NCI-H2107 treated with DMSO at 0.1 percent for 48 hours (cell line): Measurements from ENCODE around the gene FAM110D.
A peak's percentile ranks its signal among the peaks of the same experiment; 100 is the strongest.

Experiments used
- DNase-seq: peaks from one replicate; lab custom pipeline; 2025; ENCODE audit not compliant: unreplicated experiment; lab: John Stamatoyannopoulos, UW

FAM110D gene

DNA sequence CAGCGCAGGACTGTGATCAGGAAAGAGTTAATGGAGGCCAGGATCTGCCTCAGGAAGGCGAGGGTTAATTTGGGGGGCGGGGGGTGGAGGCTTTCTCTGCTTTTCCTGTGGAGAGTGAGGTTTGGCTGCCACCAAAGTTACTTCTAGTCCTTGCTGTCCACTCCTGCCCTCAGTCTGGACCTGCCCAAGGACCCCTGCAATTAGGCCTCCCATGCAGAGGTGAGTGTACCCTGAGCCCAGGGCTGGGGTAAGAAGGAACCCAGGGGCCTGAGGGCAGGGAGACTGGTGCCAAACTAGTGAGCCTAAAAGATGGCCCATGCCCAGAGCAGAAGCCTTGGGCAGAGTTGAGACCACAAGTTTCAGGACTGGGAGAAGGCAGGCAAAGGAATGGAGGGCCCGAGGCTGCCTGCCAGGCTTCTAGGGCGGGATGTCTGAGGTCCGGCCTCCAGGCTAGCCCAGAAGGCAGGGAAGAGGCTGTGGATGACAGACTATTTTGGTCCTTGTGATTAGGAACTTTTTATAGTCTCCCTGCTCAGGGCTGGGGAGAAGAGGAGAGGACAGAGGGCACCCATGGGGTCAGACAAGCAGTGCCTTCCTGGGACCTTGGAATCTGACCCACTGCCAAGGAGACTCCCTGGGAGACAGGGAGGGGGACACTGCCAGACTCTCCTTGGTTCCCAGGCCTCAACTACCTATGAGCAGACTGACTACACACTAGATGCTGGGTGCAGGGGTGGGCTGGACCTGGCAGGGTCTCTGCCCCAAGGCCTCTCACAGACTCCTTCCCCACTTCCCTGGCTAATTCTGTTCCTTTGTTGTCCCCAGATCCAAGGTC, at the start of gene FAM110D:
Gene FAM110D, plus strand, starts transcription at position 172 of the 835 bp plus-strand sequence. CDS start 2,213 bp downstream, outside the sequence.
- no peak for DNase-seq

DNA sequence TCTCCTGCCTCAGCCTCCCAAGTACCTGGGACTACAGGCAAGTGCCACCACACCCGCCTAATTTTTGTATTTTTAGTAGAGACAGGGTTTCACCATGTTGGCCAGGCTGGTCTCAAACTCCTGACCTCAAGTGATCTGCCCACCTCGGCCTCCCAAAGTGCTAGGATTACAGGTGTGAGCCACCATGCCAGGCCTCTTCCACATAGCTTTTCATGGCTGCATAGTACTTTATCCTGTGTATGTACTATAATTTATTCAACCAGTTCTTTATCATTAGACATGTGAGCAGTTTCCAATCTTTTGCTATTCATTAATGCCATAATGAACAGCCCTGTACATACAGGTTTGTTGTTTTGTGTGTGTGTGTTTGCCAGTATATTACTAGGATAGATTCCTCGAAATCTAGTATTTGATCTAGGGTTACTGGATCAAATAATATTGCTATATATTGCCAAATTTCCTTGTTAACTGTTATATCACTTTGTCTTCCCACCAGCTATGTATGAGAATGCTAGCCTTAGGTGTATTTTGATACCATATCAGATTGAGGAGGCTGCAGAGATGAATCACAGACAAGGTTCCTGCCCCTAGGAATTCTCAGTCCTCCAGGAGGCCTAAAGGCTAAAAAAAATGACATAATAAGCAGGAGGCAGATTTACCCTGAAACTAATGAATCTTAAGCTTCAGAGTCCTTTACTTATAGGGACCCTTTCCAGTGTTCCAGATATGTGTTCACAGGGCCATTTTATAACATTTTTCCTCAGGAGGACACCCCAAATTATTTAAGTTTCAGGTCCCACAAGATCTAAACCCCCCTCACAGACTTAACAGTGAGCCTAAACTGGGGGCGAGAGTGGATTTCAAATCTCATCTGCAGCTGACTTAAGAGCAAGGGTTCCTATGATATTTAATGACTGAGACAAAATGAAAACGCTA, 49.4 kb upstream of the FAM110D start:
- no peak for DNase-seq

DNA sequence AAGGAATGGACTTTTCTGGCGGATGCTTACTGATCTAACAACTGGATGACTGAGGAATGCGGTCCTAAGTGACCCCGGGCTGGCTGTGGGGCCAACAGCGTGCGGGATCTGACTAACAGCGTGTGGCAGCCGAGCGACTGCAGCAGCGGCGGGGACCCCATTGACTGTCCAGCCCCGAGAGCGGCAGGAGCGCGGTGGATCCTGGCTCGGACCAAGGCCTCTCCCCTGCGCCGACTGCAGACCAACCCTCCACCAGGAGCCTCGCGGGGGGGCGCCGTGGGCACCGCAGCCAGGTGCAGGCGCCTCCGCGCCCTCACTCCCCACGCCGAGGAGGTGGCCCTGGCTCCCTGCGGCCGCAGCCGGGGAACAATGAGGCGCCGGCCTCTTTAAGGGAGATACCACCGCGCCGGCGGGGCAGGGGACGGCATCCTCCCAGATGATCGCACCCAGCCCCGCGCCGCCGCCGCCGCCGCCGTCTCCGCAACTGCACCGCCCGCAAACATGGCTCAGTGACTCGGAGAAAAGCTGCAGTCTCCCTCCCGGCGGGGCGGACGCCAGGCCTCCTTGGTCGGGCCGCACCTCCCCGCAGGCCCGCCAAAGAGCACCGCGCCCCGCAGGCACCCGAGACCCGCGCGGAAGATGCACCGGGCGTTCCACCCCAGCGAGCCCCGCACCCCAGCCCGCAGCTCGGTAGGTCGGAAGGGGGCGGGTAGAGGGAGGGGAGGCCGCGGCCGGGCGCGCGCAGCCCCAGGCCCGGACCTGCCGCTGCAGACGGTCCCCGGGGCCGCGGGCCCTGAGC, 47.9 kb upstream of the FAM110D start:
- DNase-seq, result peak; percentile 51

DNA sequence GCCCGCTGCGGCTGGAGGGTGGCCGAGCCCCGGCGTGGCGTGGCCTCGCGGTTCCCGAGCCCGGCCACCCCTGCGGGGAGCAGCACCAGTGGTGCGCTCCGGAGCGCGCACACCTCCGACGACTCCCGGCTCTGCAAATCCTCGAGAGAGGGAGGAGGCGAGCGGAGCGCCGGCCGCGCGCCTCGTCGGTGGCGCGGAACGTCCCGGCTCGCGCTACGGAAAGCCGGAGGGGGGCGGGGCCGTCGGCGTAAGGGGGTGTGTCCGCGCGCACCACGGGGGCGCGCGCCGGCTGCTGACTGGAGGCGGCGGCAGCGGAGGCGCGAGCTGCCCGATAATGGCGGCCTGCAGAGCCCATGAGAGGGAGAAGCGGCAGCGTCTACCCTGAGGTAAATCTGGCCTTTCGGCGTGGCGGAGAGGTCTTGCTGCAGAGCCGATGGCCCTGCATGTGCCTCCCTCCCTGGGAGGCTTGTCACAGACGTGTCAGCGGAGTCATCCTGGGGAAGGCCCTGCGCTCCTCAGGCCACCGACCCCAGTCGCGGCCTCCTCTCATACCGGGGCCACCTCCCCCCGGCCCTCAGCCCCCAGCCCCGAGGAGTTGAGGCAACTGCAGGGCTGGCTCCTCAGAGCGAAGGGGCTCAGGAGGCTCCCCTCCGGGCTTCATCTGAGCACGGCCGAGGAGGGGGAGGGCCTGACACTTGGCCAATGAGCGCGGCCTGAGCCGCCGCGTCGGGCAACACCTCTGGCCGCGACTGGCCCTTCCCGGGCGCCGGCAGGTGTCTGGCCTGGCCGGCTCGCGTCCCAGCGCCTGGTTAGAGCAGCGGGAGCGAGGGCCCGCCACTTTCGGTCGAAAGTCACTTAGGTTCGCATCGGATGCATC, 47.1 kb upstream of the FAM110D start, which contains the start of gene PDIK1L:
Gene PDIK1L, plus strand, starts transcription at position 295 of the 877 bp plus-strand sequence. CDS start 2,485 bp downstream, outside the sequence.
- DNase-seq, result peak; percentile 76

DNA sequence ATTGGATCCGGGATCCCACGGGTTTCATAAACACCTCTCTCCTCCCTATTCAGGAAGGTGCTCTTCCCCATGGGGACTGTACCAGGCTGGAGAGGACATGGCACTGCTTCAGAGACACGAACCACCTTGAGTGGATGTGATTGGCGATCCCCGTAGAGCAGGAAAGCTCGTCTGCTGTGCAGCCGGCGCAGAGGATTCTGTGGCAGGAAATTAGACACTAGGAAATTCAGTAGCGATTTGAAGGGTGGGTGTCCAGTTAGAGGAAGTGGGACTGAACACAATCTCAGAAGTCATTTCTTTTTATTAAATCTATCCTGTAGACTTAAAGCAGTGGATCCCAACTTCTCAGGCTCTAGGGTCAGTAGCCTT, 46.5 kb upstream of the FAM110D start:
- DNase-seq, result peak; percentile 47

DNA sequence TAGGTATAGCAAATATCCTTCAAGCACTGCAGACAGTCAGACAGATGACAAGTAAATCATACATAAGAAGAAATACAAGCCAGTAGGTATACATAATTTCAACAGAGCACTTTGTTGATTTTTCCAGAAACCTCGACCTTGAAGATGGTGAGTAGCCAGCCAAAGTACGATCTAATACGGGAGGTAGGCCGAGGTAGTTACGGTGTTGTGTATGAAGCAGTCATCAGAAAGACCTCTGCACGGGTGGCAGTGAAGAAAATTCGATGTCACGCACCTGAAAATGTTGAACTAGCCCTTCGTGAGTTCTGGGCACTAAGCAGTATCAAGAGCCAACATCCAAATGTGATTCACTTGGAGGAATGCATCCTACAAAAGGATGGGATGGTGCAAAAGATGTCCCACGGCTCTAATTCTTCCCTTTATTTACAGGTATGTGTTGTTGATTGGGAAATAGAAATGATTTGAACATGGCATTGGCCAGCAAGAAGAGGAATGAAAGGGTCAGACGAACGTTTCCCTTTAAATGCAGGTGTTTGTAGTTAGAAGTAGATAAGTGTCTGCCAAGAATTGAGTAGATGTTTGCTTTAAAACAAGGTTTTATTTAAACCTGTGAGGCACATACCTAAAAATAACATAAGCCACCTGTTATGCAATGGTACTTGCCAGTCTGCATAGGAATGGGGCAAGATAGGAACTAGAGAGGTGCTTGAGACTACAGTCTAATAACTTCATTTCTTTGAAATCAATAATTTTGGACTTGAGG, 44.5 kb upstream of the FAM110D start:
- DNase-seq, result no peak

DNA sequence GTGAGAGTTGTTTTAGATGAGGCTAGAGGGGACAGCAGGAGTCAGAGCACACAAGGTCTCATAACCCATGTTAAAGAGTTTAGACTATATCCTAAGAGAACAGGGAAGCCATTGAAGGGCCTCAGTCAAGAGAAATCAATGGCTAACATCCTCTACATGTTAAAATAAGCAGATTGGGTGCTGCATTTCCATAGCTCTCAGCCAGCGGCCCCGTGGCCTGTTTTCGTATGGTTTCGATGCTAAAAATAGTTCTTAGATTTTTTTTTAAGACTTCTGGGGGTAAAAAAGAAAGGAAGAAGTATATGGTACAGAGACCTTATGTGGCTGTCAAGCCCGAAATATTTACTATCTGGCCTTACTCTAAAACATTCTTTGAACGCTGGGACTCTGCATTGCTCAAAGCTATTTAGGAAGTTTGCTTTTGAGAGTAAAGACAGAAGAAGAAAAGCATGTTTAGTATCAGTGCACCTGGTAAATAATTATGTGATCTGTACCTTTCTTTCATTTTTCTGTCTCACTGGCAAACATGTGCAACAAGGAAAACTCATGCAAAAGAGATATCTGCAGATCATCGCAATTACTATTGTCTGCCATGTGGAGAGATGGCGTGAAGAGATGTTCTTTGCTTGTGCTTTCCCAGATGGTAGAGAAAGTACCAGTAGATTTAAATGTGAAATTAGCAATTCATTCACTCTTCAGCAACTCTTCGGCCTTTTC, 38.8 kb upstream of the FAM110D start:
- DNase-seq, result no peak

DNA sequence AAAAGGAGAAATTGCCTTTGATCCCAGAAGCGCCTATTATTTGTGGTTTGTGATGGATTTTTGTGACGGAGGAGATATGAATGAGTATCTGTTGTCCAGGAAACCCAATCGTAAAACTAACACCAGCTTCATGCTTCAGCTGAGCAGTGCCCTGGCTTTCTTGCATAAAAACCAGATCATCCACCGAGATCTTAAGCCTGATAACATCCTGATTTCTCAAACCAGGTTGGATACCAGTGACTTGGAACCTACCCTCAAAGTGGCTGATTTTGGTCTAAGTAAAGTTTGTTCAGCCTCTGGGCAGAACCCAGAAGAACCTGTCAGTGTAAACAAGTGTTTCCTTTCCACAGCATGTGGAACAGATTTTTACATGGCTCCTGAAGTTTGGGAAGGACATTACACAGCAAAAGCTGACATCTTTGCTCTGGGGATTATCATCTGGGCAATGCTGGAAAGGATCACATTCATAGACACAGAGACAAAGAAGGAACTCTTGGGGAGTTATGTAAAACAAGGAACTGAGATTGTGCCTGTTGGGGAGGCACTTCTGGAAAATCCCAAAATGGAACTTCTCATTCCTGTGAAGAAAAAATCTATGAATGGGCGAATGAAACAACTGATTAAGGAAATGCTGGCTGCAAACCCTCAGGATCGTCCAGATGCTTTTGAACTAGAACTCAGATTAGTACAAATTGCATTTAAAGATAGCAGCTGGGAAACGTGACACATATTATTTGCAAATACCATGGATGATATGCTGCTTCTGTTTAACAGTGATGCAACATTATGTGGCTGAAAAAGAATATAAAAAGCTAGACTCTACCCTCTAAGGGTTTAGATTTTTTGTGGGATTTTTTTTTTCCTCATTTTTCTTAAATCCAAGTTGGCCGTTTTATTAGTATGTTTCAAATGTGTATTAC, 36.8 kb upstream of the FAM110D start:
- DNase-seq, result no peak

DNA sequence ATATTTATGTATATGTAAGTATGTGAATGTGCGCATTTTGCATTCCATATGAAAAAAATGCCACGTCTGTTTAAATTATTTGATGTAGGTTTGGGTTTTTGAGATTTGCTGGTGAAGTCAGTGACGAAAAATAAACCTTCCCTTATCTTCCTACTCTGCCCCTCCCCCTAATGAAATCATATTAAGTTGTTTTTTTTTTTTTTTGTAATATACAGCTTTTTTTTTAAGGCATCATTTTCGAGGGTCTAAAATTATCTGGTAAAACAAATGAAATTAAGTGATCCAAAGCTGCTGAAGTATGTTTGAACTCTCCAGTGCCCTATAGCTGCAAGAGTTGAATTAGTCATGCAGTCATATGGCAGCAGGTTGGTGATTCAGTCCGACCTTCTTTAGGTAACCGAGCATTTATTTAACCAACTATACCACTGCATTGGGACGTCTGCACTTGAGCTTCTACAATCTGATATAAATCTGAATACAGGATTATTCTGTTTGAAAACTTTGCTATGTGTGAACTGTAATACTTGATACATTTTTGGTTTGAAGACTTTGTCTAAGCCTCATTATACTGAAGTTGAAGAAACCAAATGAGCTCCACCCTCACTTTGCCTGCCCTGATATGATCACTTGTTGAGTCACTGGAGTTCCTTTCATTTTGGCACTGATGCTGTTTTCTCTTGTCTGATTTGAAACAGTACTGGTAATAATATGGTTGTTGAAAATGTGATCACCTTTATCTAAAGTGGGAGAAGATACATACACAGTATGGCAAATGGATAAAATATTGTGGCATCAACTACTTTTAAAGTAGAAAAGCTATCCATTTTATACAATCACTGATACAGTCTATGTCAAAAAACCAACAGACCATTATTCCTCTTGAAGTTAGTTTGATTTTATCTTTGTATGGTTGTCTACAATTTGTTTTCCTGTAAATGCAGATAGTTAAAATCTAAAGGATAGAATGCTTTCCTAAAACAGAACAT, 35.6 kb upstream of the FAM110D start:
- DNase-seq, result no peak

DNA sequence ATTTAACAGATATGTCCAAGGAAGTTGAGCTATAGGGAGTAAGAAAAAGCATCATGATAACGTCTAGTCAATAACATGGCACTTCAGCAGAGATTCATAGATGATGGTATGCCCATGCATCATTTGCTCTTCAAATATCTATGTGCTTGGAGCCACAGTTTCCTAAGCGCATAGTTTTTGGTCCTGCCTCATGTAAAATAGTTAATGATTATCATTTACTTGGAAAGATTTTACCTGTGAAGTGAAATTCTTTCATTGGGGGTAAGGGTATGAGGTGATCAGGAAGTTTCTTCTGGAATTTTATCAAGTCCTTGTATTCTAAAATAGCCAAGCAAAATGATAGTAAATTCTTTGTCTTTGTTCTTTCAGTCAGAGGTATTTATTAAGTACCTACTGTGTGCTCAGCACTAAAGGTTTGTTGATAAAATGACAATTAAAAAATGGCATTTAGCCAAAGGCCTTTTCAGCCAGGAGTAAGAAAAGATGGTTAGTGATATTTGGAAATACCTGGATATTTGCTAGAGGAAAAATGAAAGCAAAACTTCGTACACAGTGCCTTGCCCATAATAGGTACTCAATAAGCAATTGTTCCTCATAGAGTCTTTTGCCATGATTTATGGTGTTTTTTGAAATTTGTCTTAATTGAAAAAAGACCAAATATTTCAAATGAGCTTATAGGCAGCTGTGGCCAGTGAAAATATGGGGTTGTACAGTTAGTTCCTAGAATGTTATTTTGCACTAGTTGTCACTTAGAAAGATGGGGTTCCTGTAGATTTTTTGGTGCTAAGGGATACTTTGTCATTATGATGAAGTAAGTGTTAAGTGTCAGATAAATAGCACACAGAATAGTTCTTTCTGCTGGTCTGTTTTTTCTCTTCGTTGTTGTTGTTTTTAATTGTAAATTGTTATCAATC, 34.2 kb upstream of the FAM110D start:
- no peak for DNase-seq

DNA sequence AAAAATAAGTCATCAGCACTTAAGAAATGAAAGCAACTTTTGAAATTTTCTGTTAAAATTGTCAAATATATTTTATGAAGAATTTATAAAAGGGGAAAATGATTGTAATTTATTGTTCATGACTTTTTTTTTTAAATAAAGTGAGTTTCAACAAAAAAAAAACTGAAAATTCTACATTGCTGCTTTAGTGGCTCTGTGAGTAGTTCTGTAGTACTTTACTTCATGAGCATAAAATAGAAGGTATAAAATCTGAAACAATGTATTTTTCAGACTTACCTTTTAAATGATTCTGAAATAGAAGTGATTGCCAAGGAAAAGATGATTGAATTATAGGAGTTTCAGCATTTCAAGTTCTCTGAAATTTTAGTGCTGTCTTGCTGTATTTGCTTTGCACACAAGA, 33.5 kb upstream of the FAM110D start:
- no peak for DNase-seq

DNA sequence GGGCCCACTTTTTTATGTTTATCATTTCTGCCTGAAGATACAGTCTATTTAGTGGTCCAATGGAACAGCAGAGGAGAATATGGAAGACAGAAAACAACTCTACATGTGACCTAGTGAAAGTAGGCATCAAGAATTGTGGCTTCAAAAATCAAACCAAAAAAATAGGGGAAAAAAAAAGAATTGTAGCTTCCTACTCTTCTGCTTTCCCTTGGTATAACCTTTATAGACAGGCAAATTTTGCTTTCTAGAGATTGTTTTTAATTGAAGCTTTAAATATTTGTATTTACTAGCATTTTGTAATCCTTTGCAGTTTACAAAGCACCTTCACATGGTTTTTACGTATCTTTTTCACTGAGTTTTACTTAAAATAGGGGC, 32.9 kb upstream of the FAM110D start:
- DNase-seq, result no peak

DNA sequence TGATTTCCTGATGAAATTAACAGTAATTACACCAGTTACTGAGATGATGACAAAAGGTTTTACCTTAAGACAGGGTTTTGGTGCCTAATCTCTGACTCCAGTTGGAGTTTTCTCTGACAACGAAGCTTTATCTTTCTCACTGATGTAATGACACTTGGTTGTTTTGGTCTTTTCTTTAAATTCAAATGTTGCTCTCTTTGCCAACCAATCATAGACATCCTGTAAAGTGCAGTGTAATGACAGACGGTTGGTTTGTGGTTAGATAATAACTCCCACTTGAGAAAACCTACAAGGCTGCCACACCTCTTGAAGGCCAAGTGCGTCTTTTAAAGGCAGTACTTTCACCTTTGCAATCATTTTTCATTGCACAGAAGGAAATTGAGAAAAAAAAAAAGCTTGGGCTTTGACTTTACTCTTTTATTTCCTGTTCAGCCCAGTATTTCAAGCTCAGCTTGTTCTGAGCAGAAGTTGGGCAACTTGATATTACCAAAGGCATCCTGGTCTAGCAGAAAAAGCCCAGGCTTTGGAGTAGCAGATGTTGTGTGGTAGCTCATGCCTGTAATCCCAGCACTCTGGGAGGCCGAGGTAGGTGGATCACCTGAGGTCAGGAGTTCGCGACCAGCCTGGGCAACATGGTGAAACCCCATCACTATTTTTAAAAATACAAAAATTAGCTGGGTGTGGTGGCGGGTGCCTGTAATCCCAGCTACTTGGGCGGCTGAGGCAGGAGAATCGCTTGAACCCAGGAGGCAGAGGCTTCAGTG, 32.4 kb upstream of the FAM110D start:
- DNase-seq, result peak; percentile 98

DNA sequence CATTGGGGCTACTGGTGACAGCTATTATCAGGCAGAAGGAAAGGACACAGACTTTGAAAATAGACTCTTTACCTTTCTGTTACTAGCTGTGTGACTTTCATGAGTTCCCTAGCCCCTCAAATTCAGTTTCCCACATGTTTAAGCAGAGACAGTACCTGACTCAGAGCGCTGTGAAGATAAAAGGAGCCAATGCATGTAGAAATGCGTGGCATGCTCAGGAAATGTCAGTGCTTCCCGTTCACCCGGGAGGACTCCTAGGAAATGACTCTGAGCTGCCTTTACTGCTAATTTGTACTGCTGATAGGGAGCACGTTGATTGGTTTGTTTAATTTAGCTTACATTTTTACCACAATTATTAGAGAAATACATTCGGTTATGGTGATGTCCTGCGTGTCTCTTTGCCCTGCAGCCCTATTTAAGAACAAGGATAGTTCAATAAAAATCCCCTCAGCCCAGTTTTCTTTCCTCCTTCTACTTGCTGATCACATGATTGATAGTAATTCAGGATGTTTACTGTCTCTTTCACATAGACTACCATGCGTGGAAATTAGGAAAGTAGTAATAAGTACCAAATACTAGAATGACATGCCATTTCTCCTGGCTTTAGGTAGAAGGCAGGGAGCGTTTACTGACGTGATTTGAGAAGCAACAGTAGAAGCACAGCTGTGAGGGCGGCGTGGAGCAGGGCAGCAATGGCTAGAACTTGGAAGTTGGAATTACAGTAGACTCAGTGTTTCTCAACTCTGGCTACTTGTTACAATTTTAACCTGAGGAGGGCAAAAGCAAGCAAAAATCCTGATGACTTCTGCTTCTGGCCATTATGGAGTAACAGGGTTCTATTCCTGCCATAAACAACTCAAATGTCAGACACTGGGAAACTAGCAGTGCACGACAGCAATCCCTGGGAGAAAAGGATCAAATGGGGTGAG, 31.4 kb upstream of the FAM110D start:
- no peak for DNase-seq
